SK-N-SH (cell line): ENCODE results near the gene SLC25A47. TPM values are rescaled to one million over a fixed set of nuclear protein-coding genes. Genes with fewer than 3 reads are reported as not detected.
A peak's percentile ranks its signal among the peaks of the same experiment; 100 is the strongest.

Source experiments
- CTCF ChIA-PET: fragments of 300-600, 350-600 bp; formaldehyde crosslinking; extraction: SDS; loops from one replicate; lab custom pipeline; 2021; lab: Yijun Ruan, JAX
- POLR2A ChIA-PET: fragments of 350-600 bp; sonication (Branson Sonifier 250); formaldehyde crosslinking; extraction: SDS; loops from one replicate; lab custom pipeline; 2020; ENCODE audit warnings: antibody characterized with exemption, inconsistent platforms; lab: Yijun Ruan, JAX
- DNase-seq: peaks from one replicate; pipeline ENCODE4 v3.0.0; 2012
- H2AFZ ChIP-seq: fragments of 200-600 bp; sonication (generic); 2 replicates; pipeline ENCODE4 v1.8.1; 2016; ENCODE audit warnings: antibody characterized with exemption, mild to moderate bottlenecking, low read depth
- H3F3A ChIP-seq: fragments of 200-600 bp; sonication (generic); replicated peaks from 2 replicates; pipeline ENCODE3; 2016; ENCODE audit warnings: antibody characterized with exemption, mild to moderate bottlenecking; ENCODE audit not compliant: insufficient read depth
- H3K27ac ChIP-seq, 2 experiments: fragments of 200-500 bp in 1 of 2; fragments of 200-600 bp in 1 of 2; sonication (Bioruptor generic) in 1 of 2; sonication (generic), shearing (Covaris generic) in 1 of 2; 2 replicates each; pipeline versions ENCODE4 v1.5.1 to v1.6.1; 2014 to 2016; ENCODE audit warnings: low read depth in 2 of 2, inconsistent platforms in 1 of 2, low read length in 1 of 2, mild to moderate bottlenecking in 1 of 2, mixed read lengths in 1 of 2
- H3K27me3 ChIP-seq: fragments of 200-600 bp; sonication (generic), shearing (Covaris generic); 2 replicates; pipeline ENCODE4 v1.6.1; 2016; ENCODE audit warnings: mixed run types; ENCODE audit not compliant: insufficient read depth
- H3K36me3 ChIP-seq, 2 experiments: fragments of 200-500 bp in 1 of 2; fragments of 200-600 bp in 1 of 2; sonication (Bioruptor generic) in 1 of 2; sonication (generic) in 1 of 2; replicated peaks in 1 of 2; 2 replicates each; pipeline versions ENCODE3 to v1.5.1; 2014 to 2016; ENCODE audit warnings: low read length in 1 of 2, mild to moderate bottlenecking in 1 of 2; ENCODE audit not compliant: insufficient read depth in 2 of 2, control insufficient read depth in 1 of 2
- H3K4me1 ChIP-seq, 2 experiments: fragments of 200-500 bp in 1 of 2; fragments of 200-600 bp in 1 of 2; sonication (Bioruptor generic) in 1 of 2; sonication (generic), shearing (Covaris generic) in 1 of 2; 2 replicates each; pipeline versions ENCODE4 v1.5.1 to v1.6.1; 2014 to 2016; ENCODE audit warnings: low read depth in 1 of 2, low read length in 1 of 2, mixed run types in 1 of 2; ENCODE audit not compliant: insufficient read depth in 2 of 2, control insufficient read depth in 1 of 2
- H3K4me2 ChIP-seq: fragments of 200-600 bp; sonication (generic), shearing (Covaris generic); 2 replicates; pipeline ENCODE4 v1.6.1; 2017; ENCODE audit warnings: mixed run types
- H3K4me3 ChIP-seq, 2 experiments: fragments of 200-500 bp in 1 of 2; fragments of 200-600 bp in 1 of 2; sonication (Bioruptor generic) in 1 of 2; sonication (generic), shearing (Covaris generic) in 1 of 2; 2 replicates each; pipeline versions ENCODE4 v1.5.1 to v1.8.1; 2014 to 2016; ENCODE audit warnings: low read depth in 2 of 2, inconsistent platforms in 1 of 2, low read length in 1 of 2, mild to moderate bottlenecking in 1 of 2, mixed read lengths in 1 of 2, moderate library complexity in 1 of 2
- H3K79me2 ChIP-seq: fragments of 200-600 bp; sonication (generic); 2 replicates; pipeline ENCODE4 v1.8.1; 2017; ENCODE audit warnings: mild to moderate bottlenecking; ENCODE audit not compliant: insufficient read depth
- H3K9ac ChIP-seq: fragments of 200-600 bp; sonication (generic); 2 replicates; pipeline ENCODE4 v1.6.1; 2017; ENCODE audit warnings: mixed run types
- H3K9me2 ChIP-seq: fragments of 200-600 bp; sonication (generic); 2 replicates; pipeline ENCODE4 v1.6.1; 2017; ENCODE audit warnings: mixed run types
- H3K9me3 ChIP-seq: fragments of 200-600 bp; sonication (generic); 2 replicates; pipeline ENCODE4 v1.6.1; 2017; ENCODE audit warnings: mixed run types, mild to moderate bottlenecking, moderate library complexity
- H4K20me1 ChIP-seq: fragments of 200-600 bp; sonication (generic); 2 replicates; pipeline ENCODE4 v1.6.1; 2017; ENCODE audit warnings: mild to moderate bottlenecking, mixed run types; ENCODE audit not compliant: insufficient read depth
- CHD2 ChIP-seq: fragments of 150-350 bp; IDR thresholded peaks from 2 replicates; pipeline ENCODE4 v1.6.1; 2018; ENCODE audit warnings: low read length; ENCODE audit not compliant: partially characterized antibody
- ELF1 ChIP-seq: IDR thresholded peaks from 2 replicates; pipeline ENCODE4 v1.4.0; 2012
- EP300 ChIP-seq, 2 experiments: IDR thresholded peaks; 2 replicates each; pipeline versions ENCODE4 v1.4.0 to v1.6.1; 2012; ENCODE audit warnings: borderline replicate concordance in 1 of 2, low read depth in 1 of 2, low read length in 1 of 2
- EZH2phosphoT487 ChIP-seq: fragments of 200-600 bp; sonication (generic); IDR thresholded peaks from 2 replicates; pipeline ENCODE4 v1.6.1; 2017; ENCODE audit warnings: low read depth, mixed run types, mild to moderate bottlenecking, antibody characterized with exemption, moderate library complexity, borderline replicate concordance
- FOXJ3 ChIP-seq: sonication (generic); formaldehyde crosslinking; IDR thresholded peaks from 2 replicates; pipeline ENCODE4 v1.5.1; 2020; ENCODE audit warnings: mild to moderate bottlenecking, missing genetic modification reagents
- MXI1 ChIP-seq: IDR thresholded peaks from 2 replicates; pipeline ENCODE4 v1.6.1; 2012; ENCODE audit warnings: mild to moderate bottlenecking, low read depth, low read length, improper control_type of control experiment
- POLR2AphosphoS5 ChIP-seq: IDR thresholded peaks from 2 replicates; pipeline ENCODE4 v1.6.1; 2012; ENCODE audit warnings: low read depth, low read length
- RAD21 ChIP-seq: IDR thresholded peaks from 2 replicates; pipeline ENCODE4 v1.6.1; 2012; ENCODE audit warnings: mild to moderate bottlenecking, low read length
- RXRA ChIP-seq: IDR thresholded peaks from 2 replicates; pipeline ENCODE4 v1.4.0; 2012; ENCODE audit warnings: low read depth, mild to moderate bottlenecking, borderline replicate concordance
- SIN3A ChIP-seq: IDR thresholded peaks from 2 replicates; pipeline ENCODE4 v1.6.1; 2012; ENCODE audit warnings: low read depth, mild to moderate bottlenecking, low read length, moderate library complexity, borderline replicate concordance
- TAF1 ChIP-seq: IDR thresholded peaks from 2 replicates; pipeline ENCODE4 v1.6.1; 2012; ENCODE audit warnings: low read depth, mild to moderate bottlenecking, low read length, moderate library complexity, borderline replicate concordance
- TCF12 ChIP-seq: IDR thresholded peaks from 2 replicates; pipeline ENCODE4 v1.4.0; 2012
- TEAD4 ChIP-seq: IDR thresholded peaks from 2 replicates; pipeline ENCODE4 v1.4.0; 2012; ENCODE audit warnings: mild to moderate bottlenecking, borderline replicate concordance; ENCODE audit not compliant: insufficient read depth
- WGBS: methylation state at CpG from one replicate; pipeline ENCODE4 v1.1.6; 2017; ENCODE audit warnings: low lambda C conversion rate; 5-methylcytosine and 5-hydroxymethylcytosine counted together
- polyA plus RNA-seq, 3 experiments: library from polyadenylated mRNA; depleted of rRNA; stranded (reverse); fragments of >200 nt; gene quantifications; 2 replicates each; pipeline ENCODE4 v1.2.3, GENCODE V29; 2012
- TF ChIP-seq, protein P1 (sequence below): IDR thresholded peaks from 2 replicates; pipeline ENCODE4; 2012
- TF ChIP-seq, protein P2 (sequence below): fragments of 150-350 bp; IDR thresholded peaks from 2 replicates; pipeline ENCODE4 v1.6.1; 2017; ENCODE audit warnings: antibody characterized with exemption, low read length, low read depth, borderline replicate concordance
- TF ChIP-seq, protein P3 (sequence below): IDR thresholded peaks from 2 replicates; pipeline ENCODE4 v1.4.0; 2012; ENCODE audit warnings: low read depth
- TF ChIP-seq, protein P4 (sequence below): IDR thresholded peaks from 2 replicates; pipeline ENCODE4 v1.4.0; 2012; ENCODE audit warnings: low read depth, borderline replicate concordance
- TF ChIP-seq, protein P5 (sequence below): IDR thresholded peaks from 2 replicates; pipeline ENCODE4 v1.6.1; 2012; ENCODE audit warnings: mild to moderate bottlenecking, low read depth, low read length, moderate library complexity

Gene SLC25A47
- polyA plus RNA-seq, 1 of the 3 experiments (the other 2 are of a cell fraction), result not detected

DNA sequence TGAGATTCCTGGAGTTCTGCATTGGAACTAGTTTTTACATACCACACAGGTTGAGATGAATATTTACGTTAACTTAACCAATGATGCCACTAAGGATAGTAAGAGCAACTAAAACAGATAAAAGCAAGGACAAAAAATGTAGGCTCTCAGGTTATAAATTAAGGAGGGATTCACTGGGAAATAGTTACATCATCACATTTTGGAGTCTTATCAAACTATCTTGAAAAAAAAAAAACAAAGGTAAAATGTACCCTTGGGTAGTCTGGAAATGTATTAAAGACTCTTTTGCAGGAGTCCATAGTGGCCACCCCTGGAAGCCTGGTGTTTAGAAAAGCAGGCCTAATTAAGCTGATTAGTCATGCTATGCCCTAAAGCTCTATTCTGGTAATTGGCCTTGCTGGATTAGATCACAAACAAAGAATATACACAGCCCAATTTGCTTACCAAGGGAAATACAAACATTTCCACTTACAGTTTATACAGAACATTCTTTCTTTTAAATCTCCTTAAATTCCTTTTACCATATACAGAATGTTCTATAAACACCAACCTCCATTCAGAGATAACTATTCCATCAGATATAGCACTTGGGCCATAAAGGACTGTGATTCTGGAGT lies 39.3 kb downstream of the SLC25A47 start:
- ChIA-PET POLR2A (interaction anchor here (1.2 kb wide), 1 partner anchor 13 kb away, joined by 5 read pairs; a partner anchor contains a TSS), CTCF (interaction anchor here (1.1 to 2.7 kb wide), 4 partner anchors 15 to 116 kb away, joined by 4 to 10 read pairs (median 4); no protein-coding TSS in a partner anchor)
- H3K27me3 ChIP-seq, result no peaks in the 10 kb centered on the region
- no peak overlapping the region for H3K9ac ChIP-seq
- H3K9me3 ChIP-seq, result no peaks in the 10 kb centered on the region
- H2AFZ ChIP-seq, result no peak overlapping the region
- H3K36me3 ChIP-seq, result peaks cover 70 to 76% of the 10 kb centered on the region in 2 experiments
- H3K4me3 ChIP-seq, result no peak overlapping the region
- TF ChIP-seq MXI1 (no peak), FOXJ3 (CRISPR knock-in tag) (0 out of 2 replicates have a peak, but pooled peaks have one; percentile 41), EP300 (IDR thresholded peaks at IDR 0.05; ENCODE audit: borderline replicate concordance in 1 of 2, low read depth in 1 of 2, low read length in 1 of 2) (peak in 1 of 2 experiments; percentile 33; a peak in 1 of 4 replicates), TCF12 (no peak)
- WGBS, result 96% methylated on average over 1 of the region's 1 CpG
- no peaks in the 10 kb centered on the region; the same call in 1 of the 2 replicates for H3K79me2 ChIP-seq
- H3K4me2 ChIP-seq, result no peak overlapping the region
- DNase-seq, result no peak
- no peaks in the 10 kb centered on the region for H3F3A ChIP-seq
- peaks cover 0 to 3% of the 10 kb centered on the region in 2 experiments; a peak in 2 of 4 replicates for H3K4me1 ChIP-seq
- no peaks in the 10 kb centered on the region for H4K20me1 ChIP-seq
- H3K27ac ChIP-seq, result peak overlapping the region in 1 of 2 experiments; percentile 69; a peak in 2 of 4 replicates
- H3K9me2 ChIP-seq, result no peaks in the 10 kb centered on the region

DNA sequence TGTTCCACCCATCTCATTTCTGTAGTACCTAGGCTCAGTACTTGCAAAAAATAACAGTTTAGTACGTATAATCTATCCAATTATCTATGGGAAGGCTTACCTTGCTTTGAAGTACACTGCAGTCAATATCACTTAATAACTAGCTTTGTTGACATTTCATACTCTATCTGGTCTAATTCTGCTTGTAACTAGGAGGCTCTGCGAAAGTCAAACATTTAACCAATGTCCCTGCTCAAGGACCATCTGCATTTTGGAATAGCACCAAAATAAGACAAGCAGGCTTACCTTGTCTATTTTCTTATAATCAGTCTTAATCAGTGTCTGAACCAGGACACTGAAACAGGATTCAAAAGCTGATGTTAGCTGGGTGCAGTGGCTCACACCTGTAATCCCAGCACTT lies 39.9 kb downstream of the SLC25A47 start:
- Histone ChIP-seq H3K9ac (no peak overlapping the region), H3K36me3 (peaks cover 76% of the 10 kb centered on the region in 2 experiments), H2AFZ (no peak overlapping the region), H3K4me2 (no peak overlapping the region), H3K9me3 (no peaks in the 10 kb centered on the region), H3K27ac (peak overlapping the region in 1 of 2 experiments; percentile 69; a peak in 2 of 4 replicates), H3K9me2 (no peaks in the 10 kb centered on the region), H3K4me3 (no peak overlapping the region), H4K20me1 (no peaks in the 10 kb centered on the region), H3K27me3 (no peaks in the 10 kb centered on the region), H3K4me1 (peaks cover 0 to 3% of the 10 kb centered on the region in 2 experiments; a peak in 2 of 4 replicates), H3F3A (no peaks in the 10 kb centered on the region), H3K79me2 (no peaks in the 10 kb centered on the region)
- 90% methylated on average over 2 of the region's 2 CpGs for WGBS
- ChIA-PET CTCF (interaction anchor here (1.1 to 2.7 kb wide), 5 partner anchors 12 to 116 kb away, joined by 3 to 10 read pairs (median 6); a partner anchor contains a TSS), POLR2A (interaction anchor here (1.1 kb wide), 1 partner anchor 10 kb away, joined by 3 read pairs; no protein-coding TSS in a partner anchor)
- TF ChIP-seq TEAD4, result no peak
- no peak for TF ChIP-seq RXRA
- TF ChIP-seq CHD2, result no peak
- TF ChIP-seq, protein P1, sequence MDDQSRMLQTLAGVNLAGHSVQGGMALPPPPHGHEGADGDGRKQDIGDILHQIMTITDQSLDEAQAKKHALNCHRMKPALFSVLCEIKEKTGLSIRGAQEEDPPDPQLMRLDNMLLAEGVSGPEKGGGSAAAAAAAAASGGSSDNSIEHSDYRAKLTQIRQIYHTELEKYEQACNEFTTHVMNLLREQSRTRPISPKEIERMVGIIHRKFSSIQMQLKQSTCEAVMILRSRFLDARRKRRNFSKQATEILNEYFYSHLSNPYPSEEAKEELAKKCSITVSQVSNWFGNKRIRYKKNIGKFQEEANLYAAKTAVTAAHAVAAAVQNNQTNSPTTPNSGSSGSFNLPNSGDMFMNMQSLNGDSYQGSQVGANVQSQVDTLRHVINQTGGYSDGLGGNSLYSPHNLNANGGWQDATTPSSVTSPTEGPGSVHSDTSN, result no peak
- TF ChIP-seq MXI1, result no peak
- TF ChIP-seq, protein P2, sequence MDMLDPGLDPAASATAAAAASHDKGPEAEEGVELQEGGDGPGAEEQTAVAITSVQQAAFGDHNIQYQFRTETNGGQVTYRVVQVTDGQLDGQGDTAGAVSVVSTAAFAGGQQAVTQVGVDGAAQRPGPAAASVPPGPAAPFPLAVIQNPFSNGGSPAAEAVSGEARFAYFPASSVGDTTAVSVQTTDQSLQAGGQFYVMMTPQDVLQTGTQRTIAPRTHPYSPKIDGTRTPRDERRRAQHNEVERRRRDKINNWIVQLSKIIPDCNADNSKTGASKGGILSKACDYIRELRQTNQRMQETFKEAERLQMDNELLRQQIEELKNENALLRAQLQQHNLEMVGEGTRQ, result no peak
- no peak for TF ChIP-seq RAD21
- no peak for TF ChIP-seq EZH2phosphoT487
- TF ChIP-seq TAF1, result no peak
- TF ChIP-seq, protein P3, sequence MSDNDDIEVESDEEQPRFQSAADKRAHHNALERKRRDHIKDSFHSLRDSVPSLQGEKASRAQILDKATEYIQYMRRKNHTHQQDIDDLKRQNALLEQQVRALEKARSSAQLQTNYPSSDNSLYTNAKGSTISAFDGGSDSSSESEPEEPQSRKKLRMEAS, result no peak
- no peak for TF ChIP-seq POLR2AphosphoS5
- TF ChIP-seq ELF1, result no peak
- TF ChIP-seq, protein P4, sequence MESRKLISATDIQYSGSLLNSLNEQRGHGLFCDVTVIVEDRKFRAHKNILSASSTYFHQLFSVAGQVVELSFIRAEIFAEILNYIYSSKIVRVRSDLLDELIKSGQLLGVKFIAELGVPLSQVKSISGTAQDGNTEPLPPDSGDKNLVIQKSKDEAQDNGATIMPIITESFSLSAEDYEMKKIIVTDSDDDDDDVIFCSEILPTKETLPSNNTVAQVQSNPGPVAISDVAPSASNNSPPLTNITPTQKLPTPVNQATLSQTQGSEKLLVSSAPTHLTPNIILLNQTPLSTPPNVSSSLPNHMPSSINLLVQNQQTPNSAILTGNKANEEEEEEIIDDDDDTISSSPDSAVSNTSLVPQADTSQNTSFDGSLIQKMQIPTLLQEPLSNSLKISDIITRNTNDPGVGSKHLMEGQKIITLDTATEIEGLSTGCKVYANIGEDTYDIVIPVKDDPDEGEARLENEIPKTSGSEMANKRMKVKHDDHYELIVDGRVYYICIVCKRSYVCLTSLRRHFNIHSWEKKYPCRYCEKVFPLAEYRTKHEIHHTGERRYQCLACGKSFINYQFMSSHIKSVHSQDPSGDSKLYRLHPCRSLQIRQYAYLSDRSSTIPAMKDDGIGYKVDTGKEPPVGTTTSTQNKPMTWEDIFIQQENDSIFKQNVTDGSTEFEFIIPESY, result no peak
- TF ChIP-seq TCF12, result no peak
- no peak for TF ChIP-seq SIN3A
- TF ChIP-seq, protein P5, sequence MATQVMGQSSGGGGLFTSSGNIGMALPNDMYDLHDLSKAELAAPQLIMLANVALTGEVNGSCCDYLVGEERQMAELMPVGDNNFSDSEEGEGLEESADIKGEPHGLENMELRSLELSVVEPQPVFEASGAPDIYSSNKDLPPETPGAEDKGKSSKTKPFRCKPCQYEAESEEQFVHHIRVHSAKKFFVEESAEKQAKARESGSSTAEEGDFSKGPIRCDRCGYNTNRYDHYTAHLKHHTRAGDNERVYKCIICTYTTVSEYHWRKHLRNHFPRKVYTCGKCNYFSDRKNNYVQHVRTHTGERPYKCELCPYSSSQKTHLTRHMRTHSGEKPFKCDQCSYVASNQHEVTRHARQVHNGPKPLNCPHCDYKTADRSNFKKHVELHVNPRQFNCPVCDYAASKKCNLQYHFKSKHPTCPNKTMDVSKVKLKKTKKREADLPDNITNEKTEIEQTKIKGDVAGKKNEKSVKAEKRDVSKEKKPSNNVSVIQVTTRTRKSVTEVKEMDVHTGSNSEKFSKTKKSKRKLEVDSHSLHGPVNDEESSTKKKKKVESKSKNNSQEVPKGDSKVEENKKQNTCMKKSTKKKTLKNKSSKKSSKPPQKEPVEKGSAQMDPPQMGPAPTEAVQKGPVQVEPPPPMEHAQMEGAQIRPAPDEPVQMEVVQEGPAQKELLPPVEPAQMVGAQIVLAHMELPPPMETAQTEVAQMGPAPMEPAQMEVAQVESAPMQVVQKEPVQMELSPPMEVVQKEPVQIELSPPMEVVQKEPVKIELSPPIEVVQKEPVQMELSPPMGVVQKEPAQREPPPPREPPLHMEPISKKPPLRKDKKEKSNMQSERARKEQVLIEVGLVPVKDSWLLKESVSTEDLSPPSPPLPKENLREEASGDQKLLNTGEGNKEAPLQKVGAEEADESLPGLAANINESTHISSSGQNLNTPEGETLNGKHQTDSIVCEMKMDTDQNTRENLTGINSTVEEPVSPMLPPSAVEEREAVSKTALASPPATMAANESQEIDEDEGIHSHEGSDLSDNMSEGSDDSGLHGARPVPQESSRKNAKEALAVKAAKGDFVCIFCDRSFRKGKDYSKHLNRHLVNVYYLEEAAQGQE, result no peak
- DNase-seq, result no peak
